Parathyroid adenoma (tissue), 2 donors: ENCODE data around the gene KSR1.

ENCODE experiments used
- H2AFZ ChIP-seq: fragments of 300-600 bp; sonication (generic); one replicate; pipeline ENCODE4 v1.7.0; 2017; ENCODE audit warnings: antibody characterized with exemption, mild to moderate bottlenecking
- H3K27ac ChIP-seq: fragments of 300-600 bp; sonication (generic); one replicate; pipeline ENCODE4 v1.7.0; 2017
- H3K27me3 ChIP-seq: fragments of 300-600 bp; sonication (generic); one replicate; pipeline ENCODE4 v1.7.0; 2017; ENCODE audit warnings: low read length; ENCODE audit not compliant: control insufficient read depth, insufficient read depth
- H3K36me3 ChIP-seq: fragments of 300-600 bp; sonication (generic); one replicate; pipeline ENCODE4 v1.7.0; 2017; ENCODE audit warnings: low read length; ENCODE audit not compliant: control insufficient read depth, insufficient read depth
- H3K4me1 ChIP-seq: fragments of 300-600 bp; sonication (generic); one replicate; pipeline ENCODE4 v1.7.0; 2017; ENCODE audit warnings: control low read depth
- H3K4me2 ChIP-seq: fragments of 300-600 bp; sonication (generic); one replicate; pipeline ENCODE4 v1.7.0; 2017; ENCODE audit warnings: low read length
- H3K4me3 ChIP-seq: fragments of 300-600 bp; sonication (generic); one replicate; pipeline ENCODE4 v1.7.0; 2017; ENCODE audit warnings: low read depth, low read length
- H3K79me2 ChIP-seq: fragments of 300-600 bp; sonication (generic); one replicate; pipeline ENCODE4 v1.7.0; 2017; ENCODE audit warnings: control low read depth
- H3K9ac ChIP-seq: fragments of 300-600 bp; sonication (generic); one replicate; pipeline ENCODE4 v1.7.0; 2017; ENCODE audit warnings: mild to moderate bottlenecking
- H3K9me3 ChIP-seq: fragments of 300-600 bp; sonication (generic); one replicate; pipeline ENCODE4 v1.7.0; 2017; ENCODE audit warnings: low read length; ENCODE audit not compliant: control insufficient read depth
- CTCF ChIP-seq: fragments of 300-600 bp; sonication (generic); IDR thresholded peaks from one replicate; pipeline ENCODE4 v1.7.0; 2017; ENCODE audit warnings: antibody characterized with exemption, mild to moderate bottlenecking
- donor health status: primary hyperparathyroidism.

KSR1 gene

GRCh38 chr17:27666831-27667560 is 210.7 kb downstream of the KSR1 start:
- Histone ChIP-seq H3K4me2 (no peak overlapping the region), H2AFZ (no peak overlapping the region), H3K9me3 (no peaks in the 10 kb centered on the region), H3K9ac (no peak overlapping the region), H3K36me3 (no peaks in the 10 kb centered on the region), H3K4me1 (no peaks in the 10 kb centered on the region), H3K4me3 (no peak overlapping the region), H3K27me3 (no peaks in the 10 kb centered on the region), H3K79me2 (no peaks in the 10 kb centered on the region), H3K27ac (no peak overlapping the region)
- no peak for TF ChIP-seq CTCF

GRCh38 chr17:27667656-27668487 is 211.6 kb downstream of the KSR1 start:
- H3K4me3 ChIP-seq: no peak overlapping the region
- H3K4me2 ChIP-seq: no peak overlapping the region
- no peaks in the 10 kb centered on the region for H3K36me3 ChIP-seq
- no peaks in the 10 kb centered on the region for H3K9me3 ChIP-seq
- no peaks in the 10 kb centered on the region for H3K79me2 ChIP-seq
- no peak overlapping the region for H3K27ac ChIP-seq
- no peak for TF ChIP-seq CTCF
- no peak overlapping the region for H3K9ac ChIP-seq
- H2AFZ ChIP-seq: no peak overlapping the region
- no peaks in the 10 kb centered on the region for H3K27me3 ChIP-seq
- H3K4me1 ChIP-seq: no peaks in the 10 kb centered on the region

- Histone ChIP-seq H3K4me1 (no peaks in the 10 kb centered on the region), H3K9me3 (no peaks in the 10 kb centered on the region), H3K27me3 (no peaks in the 10 kb centered on the region), H3K27ac (no peak overlapping the region), H3K79me2 (no peaks in the 10 kb centered on the region), H3K36me3 (no peaks in the 10 kb centered on the region), H3K4me2 (no peak overlapping the region), H3K9ac (no peak overlapping the region), H2AFZ (no peak overlapping the region), H3K4me3 (no peak overlapping the region)
- no peak for TF ChIP-seq CTCF
Observed at GRCh38 chr17:27668488-27668823, 212.2 kb downstream of the KSR1 start.

GRCh38 chr17:27669136-27669535 is 212.9 kb downstream of the KSR1 start:
- Histone ChIP-seq H3K36me3 (no peaks in the 10 kb centered on the region), H3K27ac (no peak overlapping the region), H3K27me3 (no peaks in the 10 kb centered on the region), H3K9ac (no peak overlapping the region), H3K4me1 (no peaks in the 10 kb centered on the region), H3K4me3 (no peak overlapping the region), H3K9me3 (no peaks in the 10 kb centered on the region), H2AFZ (no peak overlapping the region), H3K4me2 (no peak overlapping the region), H3K79me2 (no peaks in the 10 kb centered on the region)
- no peak for TF ChIP-seq CTCF
